Nephron (organoid): ENCODE data around the gene SMTNL1.

Experiments
- H3K27ac Mint-ChIP-seq, 3 experiments: 2 replicates each; pipeline ENCODE4 v1.8.0; 2020; ENCODE audit warnings: mixed read lengths in 3 of 3, mild to moderate bottlenecking in 2 of 3, moderate library complexity in 1 of 3
- H3K27me3 Mint-ChIP-seq: 2 replicates; pipeline ENCODE4 v1.8.0; 2021; ENCODE audit warnings: low read depth, mild to moderate bottlenecking, moderate library complexity, mixed read lengths
- H3K36me3 Mint-ChIP-seq: 2 replicates; pipeline ENCODE4 v1.8.0; 2020; ENCODE audit warnings: low read depth, mixed read lengths
- H3K4me1 Mint-ChIP-seq: 2 replicates; pipeline ENCODE4 v1.8.0; 2020; ENCODE audit warnings: mixed read lengths
- H3K4me3 Mint-ChIP-seq, 3 experiments: 2 replicates each; pipeline ENCODE4 v1.8.0; 2020; ENCODE audit warnings: mild to moderate bottlenecking in 3 of 3, mixed read lengths in 3 of 3, moderate library complexity in 2 of 3
- H3K9me3 Mint-ChIP-seq: 2 replicates; pipeline ENCODE4 v1.8.0; 2020; ENCODE audit warnings: mixed read lengths
- CTCF ChIP-seq, 3 experiments: fragments of 200-600 bp; sonication (generic); IDR thresholded peaks; one replicate each; pipeline ENCODE4 v1.5.0; 2021; ENCODE audit warnings: antibody characterized with exemption in 3 of 3; ENCODE audit not compliant: unreplicated experiment in 3 of 3

Gene SMTNL1

GRCh38 chr11:57596266-57596885 is 59.0 kb downstream of the SMTNL1 start:
- Mint-ChIP-seq H3K9me3 (no peaks in the 10 kb centered on the region), H3K4me1 (peaks cover 27% of the 10 kb centered on the region), H3K27me3 (no peaks in the 10 kb centered on the region), H3K4me3 (peak overlapping the region; percentile 47 to 81 (median 67)), H3K27ac (peak overlapping the region; percentile 57 to 76 (median 74)), H3K36me3 (peaks cover 12% of the 10 kb centered on the region)
- no peak for TF ChIP-seq CTCF (IDR thresholded peaks at IDR 0.05; ENCODE audit: unreplicated experiment in 3 of 3)

GRCh38 chr11:57597461-57597915 is 60.1 kb downstream of the SMTNL1 start, which contains the start of gene SERPING1:
Gene SERPING1, plus strand, starts transcription at chr11:57597685. Its CDS starts 586 bp downstream, at chr11:57598271.
- TF ChIP-seq CTCF (IDR thresholded peaks at IDR 0.05; ENCODE audit: unreplicated experiment in 3 of 3) = no peak
- peak within 1 kb of the TSS; percentile 79 to 91 (median 82) for H3K4me3 Mint-ChIP-seq
- H3K36me3 Mint-ChIP-seq = peaks cover 18% of the 10 kb centered on the region
- no peaks in the 10 kb centered on the region for H3K9me3 Mint-ChIP-seq
- peaks cover 27% of the 10 kb centered on the region for H3K4me1 Mint-ChIP-seq
- H3K27me3 Mint-ChIP-seq = no peaks in the 10 kb centered on the region
- peak within 1 kb of the TSS; percentile 64 to 90 (median 77) for H3K27ac Mint-ChIP-seq

GRCh38 chr11:57597916-57598830 is 60.8 kb downstream of the SMTNL1 start:
- H3K36me3 Mint-ChIP-seq = peaks cover 18% of the 10 kb centered on the region
- no peaks in the 10 kb centered on the region for H3K9me3 Mint-ChIP-seq
- peak overlapping the region; percentile 64 to 90 (median 77) for H3K27ac Mint-ChIP-seq
- no peaks in the 10 kb centered on the region for H3K27me3 Mint-ChIP-seq
- no peak for TF ChIP-seq CTCF (IDR thresholded peaks at IDR 0.05; ENCODE audit: unreplicated experiment in 3 of 3)
- peaks cover 27% of the 10 kb centered on the region for H3K4me1 Mint-ChIP-seq
- peak overlapping the region; percentile 79 to 91 (median 82) for H3K4me3 Mint-ChIP-seq

- Mint-ChIP-seq H3K36me3 (peaks cover 18% of the 10 kb centered on the region), H3K27me3 (no peaks in the 10 kb centered on the region), H3K27ac (peak overlapping the region; percentile 64 to 90 (median 77)), H3K4me1 (peaks cover 27% of the 10 kb centered on the region), H3K4me3 (peak overlapping the region; percentile 79 to 91 (median 82)), H3K9me3 (no peaks in the 10 kb centered on the region)
- no peak for TF ChIP-seq CTCF (IDR thresholded peaks at IDR 0.05; ENCODE audit: unreplicated experiment in 3 of 3)
Measured at GRCh38 chr11:57598831-57599155, 61.4 kb downstream of the SMTNL1 start.

- Mint-ChIP-seq H3K27me3 (no peaks in the 10 kb centered on the region), H3K36me3 (peaks cover 18% of the 10 kb centered on the region), H3K4me3 (peak overlapping the region; percentile 79 to 91 (median 82)), H3K27ac (peak overlapping the region; percentile 64 to 90 (median 77)), H3K4me1 (peaks cover 27% of the 10 kb centered on the region), H3K9me3 (no peaks in the 10 kb centered on the region)
- TF ChIP-seq CTCF (IDR thresholded peaks at IDR 0.05; ENCODE audit: unreplicated experiment in 3 of 3) = no peak
Measured at GRCh38 chr11:57599381-57599780, 62.0 kb downstream of the SMTNL1 start.
